ENCODE results near the gene TMEM132E. TPM values are rescaled to one million over a fixed set of nuclear protein-coding genes. Genes with fewer than 3 reads are reported as not detected.

Gene TMEM132E
- polyA plus RNA-seq, 1 donor, result 4.0 TPM

- DNase-seq, result no peak
Observed at GRCh38 chr17:34569591-34569990, 9.8 kb upstream of the TMEM132E start.

GRCh38 chr17:34570506-34570905, 8.9 kb upstream of the TMEM132E start:
- DNase-seq, result peak; percentile 32

- peak; percentile 38 for DNase-seq
Observed at GRCh38 chr17:34571428-34572130, 7.8 kb upstream of the TMEM132E start.

GRCh38 chr17:34572483-34572882, 6.9 kb upstream of the TMEM132E start:
- DNase-seq, result no peak

- no peak for DNase-seq
Observed at GRCh38 chr17:34575182-34575581, 4.2 kb upstream of the TMEM132E start.

GRCh38 chr17:34578016-34578415, 1.4 kb upstream of the TMEM132E start:
- no peak for DNase-seq

- no peak for DNase-seq
Observed at GRCh38 chr17:34578656-34579016, 746 bp upstream of the TMEM132E start.

GRCh38 chr17:34579979-34580684, 750 bp downstream of the TMEM132E start:
- no peak for DNase-seq

GRCh38 chr17:34580685-34581445, 1.5 kb downstream of the TMEM132E start:
- no peak for DNase-seq

- DNase-seq, result no peak
Observed at GRCh38 chr17:34581446-34582184, 2.2 kb downstream of the TMEM132E start.

- DNase-seq, result no peak
Observed at GRCh38 chr17:34582185-34582900, 3.0 kb downstream of the TMEM132E start.

- no peak for DNase-seq
Observed at GRCh38 chr17:34582901-34583245, 3.5 kb downstream of the TMEM132E start.

GRCh38 chr17:34584805-34585416, 5.5 kb downstream of the TMEM132E start:
- peak; percentile 57 for DNase-seq

GRCh38 chr17:34586346-34586846, 7.0 kb downstream of the TMEM132E start:
- no peak for DNase-seq

GRCh38 chr17:34588266-34588665, 8.9 kb downstream of the TMEM132E start:
- DNase-seq, result no peak

GRCh38 chr17:34589120-34589965, 10.0 kb downstream of the TMEM132E start:
- DNase-seq, result no peak

- no peak for DNase-seq
Observed at GRCh38 chr17:34592002-34592401, 12.6 kb downstream of the TMEM132E start.

GRCh38 chr17:34596920-34597319, 17.5 kb downstream of the TMEM132E start:
- no peak for DNase-seq

GRCh38 chr17:34598161-34598776, 18.9 kb downstream of the TMEM132E start:
- DNase-seq, result no peak

- no peak for DNase-seq
Observed at GRCh38 chr17:34601416-34601815, 22.0 kb downstream of the TMEM132E start.

Data from left kidney (tissue), 2 donors.